Endothelial cell of umbilical vein (primary cell): ENCODE results near the gene INO80C. TPM values are rescaled to one million over a fixed set of nuclear protein-coding genes. Genes with fewer than 3 reads are reported as not detected.

Experiments used
- BruUV-seq: library from RNA; stranded (reverse); fragments of 400-500 nt; replicated peaks from 2 replicates; lab custom pipeline; 2021; lab: Mats Ljungman, UMichigan
- CTCF ChIA-PET: fragments of 300-600, 350-600 bp; sonication (Branson Sonifier 250); formaldehyde crosslinking; loops from one replicate; lab custom pipeline; 2021; ENCODE audit warnings: antibody characterized with exemption, inconsistent platforms; lab: Charles Lee
- POLR2A ChIA-PET: fragments of 300-600, 350-600 bp; sonication (Branson Sonifier 250); formaldehyde crosslinking; loops from one replicate; lab custom pipeline; 2021; ENCODE audit warnings: antibody characterized with exemption, inconsistent platforms; lab: Charles Lee
- DNase-seq: peaks from one replicate; pipeline ENCODE4 v3.0.0-alpha.2; 2011; ENCODE audit warnings: low read depth, low spot score
- FAIRE-seq: peaks from 2 replicates; lab custom pipeline; 2011; peaks lifted over from hg19 to GRCh38; lab: Jason Lieb, UNC
- H2AFZ ChIP-seq: 2 replicates; pipeline ENCODE4 v1.6.0; 2012; ENCODE audit warnings: low read depth, low read length, control low read depth, inconsistent platforms
- H3K27ac ChIP-seq: 2 replicates; pipeline ENCODE4 v1.5.1; 2011; ENCODE audit warnings: low read depth, mild to moderate bottlenecking, control low read depth, low read length, moderate library complexity; ENCODE audit not compliant: insufficient read depth
- H3K27me3 ChIP-seq, 2 experiments: 2 replicates each; pipeline versions ENCODE4 v1.6.0 to v1.6.1; 2011; ENCODE audit warnings: low read length in 2 of 2, mixed read lengths in 1 of 2; ENCODE audit not compliant: control insufficient read depth in 2 of 2, insufficient read depth in 2 of 2
- H3K36me3 ChIP-seq, 2 experiments: 2 replicates in 1 of 2; 3 replicates in 1 of 2; pipeline ENCODE4 v1.5.1; 2011; ENCODE audit warnings: low read length in 2 of 2, mild to moderate bottlenecking in 1 of 2, moderate library complexity in 1 of 2; ENCODE audit not compliant: control insufficient read depth in 2 of 2, insufficient read depth in 2 of 2; ENCODE audit errors: extremely low read depth in 1 of 2
- H3K4me1 ChIP-seq: 3 replicates; pipeline ENCODE4 v1.5.1; 2011; ENCODE audit warnings: mild to moderate bottlenecking, low read length; ENCODE audit not compliant: control insufficient read depth, insufficient read depth; ENCODE audit errors: extremely low read depth
- H3K4me2 ChIP-seq: 2 replicates; pipeline ENCODE4 v1.6.1; 2011; ENCODE audit warnings: low read length, control low read depth, mixed read lengths; ENCODE audit not compliant: insufficient read depth
- H3K4me3 ChIP-seq, 3 experiments: fragments of 200-600 bp in 1 of 3; sonication (generic), shearing (Covaris generic) in 1 of 3; replicated peaks in 1 of 3; 2 replicates each; pipeline ENCODE4 v1.5.1; 2011 to 2016; ENCODE audit warnings: control low read depth in 3 of 3, low read length in 3 of 3, mild to moderate bottlenecking in 2 of 3, inconsistent platforms in 1 of 3, low read depth in 1 of 3, moderate library complexity in 1 of 3; ENCODE audit not compliant: insufficient read depth in 1 of 3
- H3K79me2 ChIP-seq: 2 replicates; pipeline ENCODE4 v1.6.0; 2012; ENCODE audit warnings: low read length, inconsistent platforms; ENCODE audit not compliant: control insufficient read depth, insufficient read depth
- H3K9ac ChIP-seq: replicated peaks from 2 replicates; pipeline ENCODE3; 2011; ENCODE audit warnings: low read length, control low read depth; ENCODE audit not compliant: insufficient read depth; ENCODE audit errors: extremely low read depth
- H3K9me1 ChIP-seq: replicated peaks from 3 replicates; pipeline ENCODE4 v1.6.0; 2011; ENCODE audit warnings: mild to moderate bottlenecking, low read length; ENCODE audit not compliant: control insufficient read depth, insufficient read depth; ENCODE audit errors: extremely low read depth
- H3K9me3 ChIP-seq: replicated peaks from 2 replicates; pipeline ENCODE4 v1.5.1; 2012; ENCODE audit warnings: low read length, inconsistent platforms; ENCODE audit not compliant: control insufficient read depth, insufficient read depth
- H4K20me1 ChIP-seq: replicated peaks from 2 replicates; pipeline ENCODE3; 2011; ENCODE audit warnings: mild to moderate bottlenecking, low read length; ENCODE audit not compliant: control insufficient read depth, insufficient read depth; ENCODE audit errors: extremely low read depth
- CTCF ChIP-seq, 2 donors: IDR thresholded peaks; 1 replicate in 1 of 2; 2 replicates in 1 of 2; pipeline ENCODE4 v1.5.1; 2011; ENCODE audit warnings: low read length in 2 of 2, mild to moderate bottlenecking in 2 of 2, moderate library complexity in 2 of 2, control low read depth in 1 of 2, inconsistent platforms in 1 of 2, low read depth in 1 of 2; ENCODE audit not compliant: insufficient read depth in 1 of 2; ENCODE audit errors: extremely low read depth in 1 of 2
- EZH2 ChIP-seq: IDR thresholded peaks from 2 replicates; pipeline ENCODE4 v1.6.1; 2012; ENCODE audit warnings: borderline replicate concordance, low read depth, mild to moderate bottlenecking, moderate library complexity, low read length, inconsistent platforms; ENCODE audit not compliant: severe bottlenecking
- FOS ChIP-seq: IDR thresholded peaks from 2 replicates; pipeline ENCODE4 v1.6.1; 2011; ENCODE audit warnings: mild to moderate bottlenecking, low read length, moderate library complexity, borderline replicate concordance; ENCODE audit not compliant: insufficient read depth
- GATA2 ChIP-seq: IDR thresholded peaks from 2 replicates; pipeline ENCODE4 v1.7.0; 2011; ENCODE audit warnings: low read depth, mild to moderate bottlenecking, moderate library complexity, mixed read lengths, low read length; ENCODE audit not compliant: insufficient read length, insufficient read depth
- JUN ChIP-seq: IDR thresholded peaks from 2 replicates; pipeline ENCODE4 v1.6.1; 2011; ENCODE audit warnings: borderline replicate concordance, low read depth; ENCODE audit not compliant: insufficient read length, insufficient read depth
- MAX ChIP-seq: IDR thresholded peaks from 2 replicates; pipeline ENCODE4 v1.6.1; 2011; ENCODE audit not compliant: insufficient read depth, insufficient read length
- MYC ChIP-seq: IDR thresholded peaks from one replicate; pipeline ENCODE4 v1.6.1; 2011; ENCODE audit warnings: mild to moderate bottlenecking, low read depth, low read length
- POLR2A ChIP-seq: IDR thresholded peaks from 2 replicates; pipeline ENCODE4 v1.6.1; 2012; ENCODE audit warnings: low read depth, mild to moderate bottlenecking, control low read depth, low read length
- POLR2AphosphoS5 ChIP-seq: IDR thresholded peaks from 2 replicates; pipeline ENCODE4 v1.6.1; 2012; ENCODE audit warnings: low read depth, mild to moderate bottlenecking, control low read depth, low read length, moderate library complexity; ENCODE audit not compliant: insufficient read depth
- dilution Hi-C: fragments of 300-500 bp; cut with MboI; formaldehyde crosslinking; loops from one replicate; pipeline ENCODE4 v1.15.0; 2019; ENCODE audit warnings: low sequenced_read_pairs; ENCODE audit not compliant: extremely low pct_ligation_motif_present
- intact Hi-C: fragments of 100-400 bp; cut with micrococcal nuclease; formaldehyde crosslinking; loops from one replicate; pipeline ENCODE4 v1.10.0; 2022
- polyA plus RNA-seq, 4 experiments: library from polyadenylated mRNA; depleted of rRNA in 3 of 4; stranded (reverse) in 3 of 4; unstranded in 1 of 4; fragments of >200 nt; gene quantifications; 2 replicates each; pipeline versions ENCODE4 v1.2.1 to v1.2.3, GENCODE V29; 2011 to 2012; ENCODE audit warnings: missing spikeins in 1 of 4
- total RNA-seq: library from RNA; stranded (reverse); gene quantifications from 2 replicates; pipeline ENCODE4 v1.2.3, GENCODE V29; 2021

INO80C gene
- total and polyA plus RNA-seq, 2 donors (not counting 3 experiments of a cell fraction or from before 2014, with no cell fraction given) = 43.4 to 56.0 TPM

- no peak overlapping the region for H3K27ac ChIP-seq
- DNase-seq = no peak
- no peak overlapping the region for H2AFZ ChIP-seq
- no peak overlapping the region for H3K4me3 ChIP-seq
- ChIA-PET CTCF (no interaction called here), POLR2A (no interaction called here)
- no peak for TF ChIP-seq POLR2A
- no peak for TF ChIP-seq POLR2AphosphoS5
- H3K4me1 ChIP-seq = peaks cover 16% of the 10 kb centered on the region
- no TSS peak for BruUV-seq
- H3K27me3 ChIP-seq = no peaks in the 10 kb centered on the region
- intact Hi-C loops (no loop called here), dilution Hi-C loops (no loop called here)
- peaks cover 0 to 2% of the 10 kb centered on the region in 2 experiments for H3K36me3 ChIP-seq
- H3K9me3 ChIP-seq = no peaks in the 10 kb centered on the region
- H3K9me1 ChIP-seq = peaks cover 3% of the 10 kb centered on the region
- no peaks in the 10 kb centered on the region for H4K20me1 ChIP-seq
- no peak overlapping the region for H3K4me2 ChIP-seq
- peaks cover 19% of the 10 kb centered on the region for H3K79me2 ChIP-seq
- no peak overlapping the region for H3K9ac ChIP-seq
- FAIRE-seq = no peak
Measured at GRCh38 chr18:35451916-35452315, 45.8 kb downstream of the INO80C start.

- dilution Hi-C loops (no loop called here), intact Hi-C loops (no loop called here)
- no TSS peak for BruUV-seq
- Histone ChIP-seq H3K9ac (no peak overlapping the region), H3K4me2 (no peak overlapping the region), H3K9me3 (no peaks in the 10 kb centered on the region), H2AFZ (no peak overlapping the region), H3K27me3 (no peaks in the 10 kb centered on the region), H3K4me3 (no peak overlapping the region), H3K79me2 (peaks cover 18% of the 10 kb centered on the region), H3K27ac (no peak overlapping the region), H3K36me3 (peaks cover 0 to 2% of the 10 kb centered on the region in 2 experiments), H3K9me1 (peaks cover 3% of the 10 kb centered on the region), H3K4me1 (peaks cover 7% of the 10 kb centered on the region), H4K20me1 (no peaks in the 10 kb centered on the region)
- ChIA-PET POLR2A (no interaction called here), CTCF (no interaction called here)
- DNase-seq (no peak), FAIRE-seq (no peak)
- TF ChIP-seq EZH2 = no peak
- no peak for TF ChIP-seq POLR2A
- TF ChIP-seq MYC = no peak
- TF ChIP-seq GATA2 = no peak
- TF ChIP-seq JUN = no peak
- TF ChIP-seq MAX = no peak
- no peak for TF ChIP-seq FOS
- no peak for TF ChIP-seq CTCF (IDR thresholded peaks at IDR 0.05; ENCODE audit: extremely low read depth in 1 of 2, insufficient read depth in 1 of 2, low read depth in 1 of 2, low read length in 2 of 2)
- no peak for TF ChIP-seq POLR2AphosphoS5
Measured at GRCh38 chr18:35451032-35451431, 46.7 kb downstream of the INO80C start.
